ENCODE results near the gene SLC9A7. TPM values are rescaled to one million over a fixed set of nuclear protein-coding genes. Genes with fewer than 3 reads are reported as not detected.

Gene SLC9A7
- total RNA-seq = 1 to 10 TPM in 9 of 10 donors, under 1 TPM in 1; 0.71 to 7.5 (median 2.2) TPM
- under 1 TPM; 0.43 to 0.59 TPM for polyA plus RNA-seq
- long read RNA-seq, donor 1, full-length matches to known transcripts = 3 of 7 reads
- long read RNA-seq, donor 1, partial matches to known transcripts = 0 of 7 reads
- long read RNA-seq, donor 1, other reads (novel, unspliced or antisense) = 4 of 7 reads
- long read RNA-seq, donor 2, partial matches to known transcripts = 0 of 3 reads
- long read RNA-seq, donor 2, other reads (novel, unspliced or antisense) = 3 of 3 reads
- long read RNA-seq, donor 3, partial matches to known transcripts = 0 of 5 reads
- long read RNA-seq, donor 3, other reads (novel, unspliced or antisense) = 5 of 5 reads

DNA sequence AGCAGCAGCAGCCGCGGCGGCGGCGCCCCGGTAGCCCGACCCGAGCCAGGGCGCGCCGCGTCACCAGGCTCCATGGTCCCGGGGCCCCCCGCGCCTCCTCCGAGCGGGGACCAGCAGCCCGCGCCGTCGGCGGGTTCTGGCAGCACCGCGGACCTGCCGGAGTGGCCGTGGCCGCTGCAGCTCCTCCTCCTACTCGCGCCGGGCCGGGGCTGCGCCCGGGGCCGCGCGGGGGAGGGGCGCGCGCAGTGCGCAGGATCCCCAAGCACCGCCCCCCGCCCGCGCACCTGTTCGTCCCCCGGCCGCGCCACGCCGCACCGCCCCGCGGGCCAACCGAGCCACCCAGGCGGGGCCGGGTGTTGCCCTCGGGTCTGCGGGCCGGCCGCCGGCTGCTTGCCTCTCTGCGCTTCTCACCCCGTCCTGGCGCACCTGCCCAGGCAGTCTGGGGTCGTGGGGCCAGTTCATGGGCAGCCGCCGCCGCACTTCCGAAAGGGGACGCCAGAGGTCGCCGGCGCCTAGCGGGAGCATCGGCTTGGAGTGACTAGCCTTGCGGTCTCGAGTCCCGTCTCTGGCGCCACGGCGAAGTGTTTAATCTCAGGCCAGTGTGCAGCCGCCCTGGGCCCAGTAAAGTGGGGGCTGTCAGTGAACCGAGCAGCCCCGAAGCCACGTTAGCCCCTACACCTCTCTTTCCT lies at the start of gene SLC9A7:
Gene SLC9A7 (minus strand): TSS at position 163 of the 689 bp plus-strand sequence. CDS start 89 bp downstream, at position 74.
- Histone ChIP-seq H3K9me3 (peaks cover 0 to 14% (median 0%) of the 10 kb centered on the region in 11 donors), H3K4me1 (peaks cover 0 to 7% (median 0%) of the 10 kb centered on the region in 9 donors), H3K36me3 (no peaks in the 10 kb centered on the region), H3K27me3 (peaks cover 0 to 39% (median 0%) of the 10 kb centered on the region in 7 donors), H3K4me3 (peak within 1 kb of the TSS in 9 of 10 donors; percentile 34 to 56 (median 53)), H3K27ac (no peak within 1 kb of the TSS)
- TF ChIP-seq, protein P1, sequence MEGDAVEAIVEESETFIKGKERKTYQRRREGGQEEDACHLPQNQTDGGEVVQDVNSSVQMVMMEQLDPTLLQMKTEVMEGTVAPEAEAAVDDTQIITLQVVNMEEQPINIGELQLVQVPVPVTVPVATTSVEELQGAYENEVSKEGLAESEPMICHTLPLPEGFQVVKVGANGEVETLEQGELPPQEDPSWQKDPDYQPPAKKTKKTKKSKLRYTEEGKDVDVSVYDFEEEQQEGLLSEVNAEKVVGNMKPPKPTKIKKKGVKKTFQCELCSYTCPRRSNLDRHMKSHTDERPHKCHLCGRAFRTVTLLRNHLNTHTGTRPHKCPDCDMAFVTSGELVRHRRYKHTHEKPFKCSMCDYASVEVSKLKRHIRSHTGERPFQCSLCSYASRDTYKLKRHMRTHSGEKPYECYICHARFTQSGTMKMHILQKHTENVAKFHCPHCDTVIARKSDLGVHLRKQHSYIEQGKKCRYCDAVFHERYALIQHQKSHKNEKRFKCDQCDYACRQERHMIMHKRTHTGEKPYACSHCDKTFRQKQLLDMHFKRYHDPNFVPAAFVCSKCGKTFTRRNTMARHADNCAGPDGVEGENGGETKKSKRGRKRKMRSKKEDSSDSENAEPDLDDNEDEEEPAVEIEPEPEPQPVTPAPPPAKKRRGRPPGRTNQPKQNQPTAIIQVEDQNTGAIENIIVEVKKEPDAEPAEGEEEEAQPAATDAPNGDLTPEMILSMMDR (IDR thresholded peaks at IDR 0.05) = peak; percentile 61 to 82 (median 79)
- ATAC-seq = peak; percentile 79 to 92 (median 88)
- DNase-seq = peak; percentile 64 to 77
- intact Hi-C loops (cut with DNase I) = loop anchor here in 9 of 10 donors (1.0 to 10.0 kb wide), 7 partner anchors 33 to 334 kb away; no protein-coding TSS in a partner anchor
- 0 to 1% methylated on average over 21 to 63 of the region's 85 CpGs for WGBS, 2 donors

DNA sequence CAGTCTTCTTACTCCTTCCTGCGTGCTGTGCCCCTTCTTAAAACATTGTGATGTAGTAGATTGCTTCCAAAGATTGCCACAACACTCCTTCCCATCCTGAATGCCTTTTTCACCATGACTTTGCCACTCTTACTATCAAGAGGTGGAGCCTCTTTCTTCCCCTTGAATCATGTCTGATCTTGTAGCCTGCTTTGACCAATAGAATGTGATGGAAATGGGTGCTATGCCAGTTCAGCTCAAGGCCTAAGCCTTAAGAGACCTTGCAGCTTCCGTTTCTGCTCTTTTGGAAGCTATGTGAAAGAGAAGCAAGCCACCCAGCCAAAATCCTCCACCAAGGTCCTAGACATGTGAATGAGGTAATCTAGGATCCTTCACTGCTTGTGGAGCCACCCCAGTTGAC lies 46.4 kb upstream of the SLC9A7 start:
- Histone ChIP-seq H3K9me3 (no peaks in the 10 kb centered on the region), H3K4me1 (no peaks in the 10 kb centered on the region), H3K27me3 (peaks cover 0 to 21% (median 0%) of the 10 kb centered on the region in 7 donors), H3K4me3 (no peak overlapping the region), H3K36me3 (no peaks in the 10 kb centered on the region), H3K27ac (no peak overlapping the region)
- intact Hi-C loops (cut with DNase I) = no loop called here
- TF ChIP-seq, protein P1 (IDR thresholded peaks at IDR 0.05) = no peak
- no peak for ATAC-seq
- no peak for DNase-seq
- WGBS, 2 donors = 76 to 78% methylated on average over 2 of the region's 2 CpGs

- intact Hi-C loops (cut with DNase I) = no loop called here
- TF ChIP-seq, protein P1 (IDR thresholded peaks at IDR 0.05) = no peak
- Histone ChIP-seq H3K9me3 (no peaks in the 10 kb centered on the region), H3K4me3 (no peak overlapping the region), H3K36me3 (no peaks in the 10 kb centered on the region), H3K27me3 (peaks cover 0 to 12% (median 0%) of the 10 kb centered on the region in 7 donors), H3K27ac (no peak overlapping the region), H3K4me1 (no peaks in the 10 kb centered on the region)
- ATAC-seq = no peak
- 65 to 71% methylated on average over 3 of the region's 3 CpGs for WGBS, 2 donors
- DNase-seq = no peak
Measured at GRCh38 chrX:46803140-46803539, 44.2 kb upstream of the SLC9A7 start.

DNA sequence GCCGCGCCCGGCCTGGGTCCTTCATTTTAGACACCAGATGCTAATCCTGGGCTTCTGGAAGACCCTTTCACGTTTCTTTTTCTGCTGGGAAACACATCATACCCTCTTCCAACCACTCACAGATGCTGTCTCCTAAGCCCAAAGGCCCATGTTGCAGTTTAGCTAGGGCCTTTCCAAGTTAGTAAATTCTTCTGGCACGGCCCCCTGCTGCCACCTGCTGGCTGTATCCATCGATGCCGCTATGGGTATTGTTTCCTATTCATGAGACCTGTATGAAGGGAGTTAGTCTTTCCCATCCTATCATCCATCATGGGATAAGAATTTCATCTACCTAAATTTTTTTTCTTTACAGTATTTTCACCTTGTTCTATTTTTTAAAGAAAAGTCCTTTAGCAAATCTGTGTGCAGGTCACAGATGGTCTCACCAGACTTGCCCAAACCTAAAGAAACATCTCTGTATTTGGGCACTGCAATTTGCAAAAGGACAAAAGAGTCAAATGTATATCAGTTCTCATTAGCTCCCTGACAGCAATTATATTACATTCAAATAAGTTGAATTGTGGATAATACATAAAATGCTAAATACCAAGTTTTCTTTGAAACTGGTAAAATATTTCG lies 37.8 kb upstream of the SLC9A7 start:
- intact Hi-C loops (cut with DNase I) = loop anchor here in 8 of 10 donors (1.0 to 5.0 kb wide), 4 partner anchors 37 to 239 kb away; partner anchors contain the start of gene SLC9A7 (in 8 of the 8)
- peak in 7 of 8 donors; percentile 49 to 83 (median 67) for ATAC-seq
- peak; percentile 65 to 66 for DNase-seq

More for the DNA sequence above, 37.8 kb upstream of the SLC9A7 start:
- Histone ChIP-seq H3K27me3 (peaks cover 0 to 17% (median 0%) of the 10 kb centered on the region in 7 donors), H3K36me3 (no peaks in the 10 kb centered on the region), H3K4me3 (no peak overlapping the region), H3K27ac (no peak overlapping the region), H3K4me1 (peaks cover 0 to 16% (median 0%) of the 10 kb centered on the region in 9 donors), H3K9me3 (no peaks in the 10 kb centered on the region)
- 48 to 50% methylated on average over 8 of the region's 8 CpGs for WGBS, 2 donors
- TF ChIP-seq, protein P1 (IDR thresholded peaks at IDR 0.05) = peak; percentile 42 to 81 (median 72)
